HT-29 (cell line): ENCODE results near the gene SHCBP1. TPM values are rescaled to one million over a fixed set of nuclear protein-coding genes. Genes with fewer than 3 reads are reported as not detected.

Experiments used
- DNase-seq: peaks from one replicate; pipeline ENCODE4 v3.0.0-alpha.2; 2015; ENCODE audit warnings: low spot score
- total RNA-seq: library from RNA; depleted of rRNA; stranded (reverse); fragments of >200 nt; shearing (Covaris generic); gene quantifications from 2 replicates; pipeline ENCODE4 v1.2.3, GENCODE V29; 2014

The SHCBP1 gene
- total RNA-seq, 1 experiment from 2014 or later: 15.5 TPM

DNA sequence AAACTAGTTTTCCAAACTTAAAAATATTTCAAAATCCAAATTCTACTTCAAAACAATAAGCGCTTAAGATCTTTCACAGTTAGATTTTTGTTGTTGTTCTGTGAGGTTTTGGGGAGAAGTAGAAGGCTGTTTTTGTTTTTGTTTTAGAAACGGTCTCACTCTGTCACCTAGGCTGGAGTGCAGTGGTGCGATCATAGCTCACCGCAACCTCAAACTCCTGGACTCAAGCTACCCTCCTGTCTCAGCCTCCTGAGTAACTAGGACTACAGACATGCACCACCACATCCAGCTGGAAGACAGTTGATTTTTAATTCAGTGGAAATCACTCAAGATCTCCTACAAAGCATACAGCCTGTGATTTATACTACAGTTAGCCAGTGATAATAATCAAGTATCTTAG, 2.7 kb downstream of the SHCBP1 start:
- DNase-seq: no peak

DNA sequence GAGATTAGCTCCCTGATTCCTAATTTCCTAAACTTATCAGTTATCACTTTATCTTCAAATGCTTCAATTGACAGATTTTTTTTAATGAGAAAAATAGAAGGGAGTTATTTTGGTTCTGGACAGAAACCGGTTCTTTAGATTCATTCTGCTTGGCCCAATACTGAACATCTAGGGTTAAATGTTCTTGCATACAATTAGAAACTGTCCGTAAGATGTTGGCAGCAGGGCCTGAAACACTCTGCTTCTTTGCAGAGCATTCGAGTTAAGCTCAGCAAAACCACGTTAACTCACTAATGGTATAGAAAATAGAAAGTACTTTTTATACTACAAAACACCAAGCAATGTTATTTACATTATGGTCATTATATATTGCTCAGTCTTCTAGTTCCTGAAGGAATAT, 7.2 kb downstream of the SHCBP1 start:
- DNase-seq: no peak

DNA sequence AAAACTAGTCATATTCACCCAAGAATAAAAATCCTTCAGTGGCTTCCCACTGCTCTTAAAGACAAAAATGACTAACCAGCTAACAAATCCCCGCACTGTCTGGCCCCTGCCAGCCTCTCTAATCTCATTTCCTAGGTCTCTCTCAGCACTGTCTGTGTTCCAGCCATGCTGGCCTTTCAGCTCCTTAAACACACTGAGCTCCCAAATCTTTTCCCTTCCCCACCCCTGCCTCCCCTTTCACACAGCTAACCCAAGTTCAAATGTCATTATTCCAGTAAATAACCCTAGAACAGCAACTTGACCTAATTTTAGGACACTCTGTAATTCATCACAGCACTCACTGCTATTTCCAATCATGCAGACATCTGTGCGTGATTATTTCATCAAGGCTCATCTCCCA, 7.8 kb downstream of the SHCBP1 start:
- no peak for DNase-seq

DNA sequence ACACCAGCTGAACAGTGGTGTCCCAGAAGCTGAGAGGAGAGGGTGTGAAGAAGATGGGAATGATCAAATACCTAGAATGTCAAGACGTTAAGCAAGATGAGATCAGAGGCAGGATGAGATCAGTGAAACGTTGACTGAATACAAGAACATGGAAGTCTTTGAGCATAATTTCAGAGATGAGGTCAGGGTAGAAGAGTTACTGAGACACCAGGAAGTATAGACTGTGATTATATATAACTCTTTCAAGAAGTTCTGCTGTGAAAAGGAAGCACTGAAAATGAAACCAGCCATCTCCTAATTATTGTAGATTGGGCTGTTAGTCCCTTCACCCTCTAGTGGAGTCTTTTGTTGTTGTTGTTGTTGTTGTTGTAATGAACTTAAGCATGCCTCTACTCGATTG, 9.1 kb downstream of the SHCBP1 start:
- no peak for DNase-seq

DNA sequence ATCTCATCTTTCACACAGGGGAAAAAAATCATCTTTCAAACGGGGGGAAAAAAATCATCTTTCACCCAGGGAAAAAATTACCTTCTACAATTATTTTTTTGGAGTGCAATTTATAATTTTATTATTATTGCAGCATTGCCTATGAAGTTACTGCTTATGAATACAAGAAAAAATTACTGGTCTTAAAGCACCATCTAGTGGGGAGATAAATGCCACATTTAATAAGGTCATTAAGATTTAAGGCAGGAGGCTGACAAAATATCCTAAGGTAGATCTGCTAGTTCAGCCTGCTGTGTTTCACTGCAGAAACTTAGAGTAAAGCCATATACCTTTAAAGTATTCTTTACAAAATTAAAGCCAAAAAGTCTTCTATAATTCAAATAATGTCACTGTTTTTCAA, 13.7 kb downstream of the SHCBP1 start:
- peak; percentile 66 for DNase-seq

DNA sequence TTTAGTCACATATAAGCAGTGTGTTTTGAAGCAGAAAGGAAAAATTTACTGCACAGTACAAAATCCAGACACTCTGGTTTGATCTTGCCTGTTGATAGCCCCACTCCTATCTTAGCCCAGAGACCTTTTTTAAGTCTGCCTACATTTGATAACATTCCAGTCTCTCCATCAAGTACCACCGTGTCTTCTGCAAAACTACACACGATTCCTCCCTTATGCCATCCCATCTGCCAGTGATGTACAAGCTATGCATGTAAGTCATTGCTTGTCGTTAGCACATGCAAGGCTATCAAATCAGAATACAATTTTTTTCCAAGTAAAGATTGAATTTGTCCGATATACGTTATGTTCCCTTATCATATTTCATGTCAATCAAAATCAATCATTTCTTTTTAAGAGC, 14.9 kb downstream of the SHCBP1 start:
- DNase-seq: no peak

DNA sequence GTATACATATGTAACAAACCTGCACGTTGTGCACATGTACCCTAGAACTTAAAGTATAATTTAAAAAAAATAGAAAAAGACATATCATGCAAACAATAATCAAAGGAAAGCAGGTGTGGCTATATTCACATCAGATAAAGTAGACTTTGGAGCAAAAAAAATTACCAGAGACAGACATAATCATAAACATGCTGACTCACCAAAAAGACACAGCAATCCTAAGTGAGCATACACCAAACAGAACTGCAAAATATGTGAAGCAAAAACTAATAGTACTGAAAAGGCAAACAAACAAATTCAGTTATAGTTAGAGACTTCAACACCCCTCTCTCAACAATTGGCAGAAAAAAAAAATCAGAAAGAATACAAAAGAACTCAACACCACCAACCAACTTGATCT, 29.9 kb downstream of the SHCBP1 start:
- no peak for DNase-seq

DNA sequence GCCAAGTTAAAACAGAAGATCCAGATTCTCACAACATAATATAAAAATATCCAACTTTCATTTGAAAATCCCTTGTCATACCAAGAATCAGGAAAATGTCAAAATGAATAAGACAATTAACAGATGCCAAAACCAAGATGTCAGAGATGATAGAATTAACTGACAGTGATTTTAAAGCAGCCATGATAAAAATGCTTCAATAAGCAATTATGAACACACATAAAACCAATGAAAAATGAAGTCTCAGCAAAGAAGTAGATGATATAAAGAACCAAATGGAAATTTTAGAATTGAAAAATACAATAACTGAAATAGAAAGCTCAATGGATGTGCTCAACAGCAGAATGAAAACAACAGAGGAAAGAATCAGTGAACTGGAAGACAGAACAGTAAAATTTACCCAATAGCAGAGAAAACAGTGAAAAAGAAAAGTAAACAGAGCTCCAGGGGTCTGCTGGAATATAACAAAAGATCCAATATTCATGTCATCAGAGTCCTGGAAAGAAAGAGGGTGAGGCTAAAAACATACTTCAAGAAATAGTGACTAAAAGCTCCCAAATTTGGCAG, 35.1 kb downstream of the SHCBP1 start:
- no peak for DNase-seq

DNA sequence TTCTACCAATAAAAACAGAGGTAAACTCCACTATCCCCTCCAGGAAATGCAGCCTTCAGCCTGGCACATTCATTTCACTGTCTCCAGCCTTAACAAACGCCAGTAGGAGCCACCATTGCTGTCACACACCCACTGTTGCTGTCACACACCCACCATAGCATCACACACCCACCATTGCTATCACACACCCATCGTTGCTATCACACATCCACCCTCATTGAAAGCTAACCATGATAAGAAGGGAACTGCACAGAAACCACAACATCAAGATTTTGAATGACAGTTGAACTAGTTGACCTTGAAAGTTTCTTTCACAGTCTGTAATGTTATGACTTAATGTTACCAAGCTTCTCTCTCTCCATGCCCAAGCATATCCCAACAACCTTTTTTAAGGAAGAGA, 38.1 kb downstream of the SHCBP1 start:
- DNase-seq: no peak

DNA sequence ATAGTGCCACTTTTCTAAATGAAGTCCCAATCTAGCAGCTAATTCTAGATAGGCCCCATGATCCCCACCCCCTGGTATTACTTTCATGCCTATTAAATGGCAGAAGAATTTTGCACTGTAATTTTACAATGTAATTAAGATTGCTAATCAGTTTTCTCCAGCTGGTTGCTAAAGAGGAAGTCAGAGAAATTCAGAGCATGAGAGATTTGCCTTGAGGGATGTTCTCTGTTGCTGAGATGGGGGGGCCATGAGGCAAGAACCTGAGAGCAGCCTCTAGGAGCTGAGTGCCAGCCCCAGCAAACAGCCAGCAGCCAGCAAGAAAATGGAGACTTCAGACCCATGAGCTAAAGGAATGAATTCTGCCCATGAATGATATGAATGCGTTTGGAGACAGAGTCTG, 38.9 kb downstream of the SHCBP1 start:
- no peak for DNase-seq

DNA sequence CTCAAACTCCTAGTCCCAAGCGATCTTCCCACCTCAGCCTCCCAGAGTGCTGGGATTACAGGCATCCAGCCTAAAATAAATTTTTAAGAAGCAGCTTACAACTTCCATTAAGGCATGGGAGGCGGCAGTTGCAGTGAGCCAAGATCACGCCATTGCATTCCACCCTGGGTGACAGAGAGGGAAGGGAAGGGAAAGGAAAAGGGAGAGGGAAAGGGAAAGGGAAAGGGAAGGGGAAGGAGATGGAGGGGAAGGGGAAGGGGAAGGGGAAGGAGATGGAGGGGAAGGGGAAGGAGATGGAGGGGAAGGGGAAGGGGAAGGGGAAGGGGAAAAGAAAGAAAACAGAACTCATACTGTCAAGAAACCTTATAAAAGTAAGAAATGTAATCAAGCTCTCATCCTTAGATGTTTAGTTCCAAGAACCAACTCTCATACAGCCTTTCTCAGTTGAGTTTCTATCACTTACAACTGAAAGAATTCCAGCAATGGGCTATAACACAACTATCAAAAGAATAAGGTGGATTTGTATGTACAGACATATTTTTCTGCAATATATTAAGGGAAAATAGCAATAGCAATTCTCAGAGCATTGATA, 43.1 kb downstream of the SHCBP1 start:
- DNase-seq: no peak

DNA sequence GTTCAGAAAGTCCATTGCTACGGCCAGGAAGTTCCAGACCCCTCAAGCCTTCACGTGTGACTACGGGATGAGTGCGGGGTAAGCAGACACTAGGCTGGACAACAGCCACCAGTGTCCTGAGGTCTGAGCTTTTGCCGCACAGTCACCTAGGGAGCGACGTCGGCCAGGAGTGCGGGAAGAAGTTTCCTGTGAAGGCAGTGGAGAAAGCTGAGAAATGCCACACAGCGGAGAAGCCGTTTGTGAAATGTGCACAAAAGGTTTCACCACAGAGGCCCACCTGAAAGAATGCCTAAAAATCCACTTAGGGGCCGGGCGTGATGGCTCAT, 47.4 kb downstream of the SHCBP1 start:
- no peak for DNase-seq

DNA sequence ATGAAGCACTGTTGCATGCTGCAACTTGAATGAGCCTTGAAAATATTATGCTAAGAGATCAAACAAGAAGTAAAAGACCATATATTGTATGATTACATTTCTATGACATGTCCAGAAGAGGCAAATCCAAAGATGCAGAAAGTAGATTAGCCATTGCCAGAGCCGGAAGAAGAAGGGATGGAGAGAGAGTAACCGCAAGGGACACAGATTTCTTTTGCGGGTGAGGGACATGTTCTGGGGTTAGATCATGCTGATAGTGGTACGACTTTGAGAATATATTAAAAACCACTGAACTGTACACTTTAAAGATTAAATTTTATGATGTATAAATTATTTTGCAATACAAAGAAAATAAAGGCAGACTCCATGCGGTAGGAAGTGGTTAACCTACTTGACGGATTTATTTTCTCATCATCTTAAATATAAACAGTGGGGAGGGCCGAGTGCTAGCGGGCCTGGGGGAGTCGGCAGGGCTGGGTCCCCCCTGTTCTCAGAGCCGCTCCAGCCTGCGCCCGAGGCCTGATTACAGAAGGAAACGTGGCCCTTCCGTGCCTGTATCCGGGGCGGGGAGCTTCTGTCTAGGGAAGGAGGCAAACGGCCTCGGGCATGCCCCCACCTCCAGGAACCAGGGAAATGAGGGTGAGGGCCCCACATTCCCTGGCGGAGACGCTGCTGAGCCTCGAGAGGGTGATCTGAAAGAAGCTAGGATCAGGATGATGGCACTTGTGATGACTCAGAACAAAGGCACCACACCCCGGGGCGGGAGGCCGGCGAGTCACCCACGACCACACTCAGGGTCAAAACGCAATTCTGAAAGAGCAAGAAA, 48.0 kb downstream of the SHCBP1 start:
- DNase-seq: no peak

DNA sequence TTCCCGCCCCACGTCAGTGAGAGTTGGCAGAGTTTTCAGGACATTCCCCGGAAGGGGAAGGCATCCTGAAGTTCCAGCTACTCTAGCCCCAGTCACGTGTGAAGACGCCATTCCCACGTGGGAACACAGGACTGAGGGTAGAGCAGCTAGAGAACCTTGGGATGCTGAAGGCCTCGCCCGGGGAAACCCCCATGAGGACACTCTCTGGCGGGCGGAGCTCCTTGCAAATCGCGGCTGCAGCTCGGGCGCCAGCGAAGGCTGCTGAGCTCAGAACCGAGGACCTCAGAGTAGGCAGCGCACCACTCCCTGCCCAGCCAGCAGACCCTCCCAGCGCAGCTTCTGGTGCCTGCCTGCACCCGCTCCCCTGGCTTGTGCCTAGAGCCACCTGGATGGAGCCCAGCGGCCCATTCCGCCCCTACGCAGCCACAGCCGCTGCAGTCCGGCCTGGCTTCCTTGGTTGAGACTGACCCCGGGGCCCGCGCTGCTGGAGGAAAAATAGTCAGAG, 51.9 kb downstream of the SHCBP1 start:
- DNase-seq: no peak

DNA sequence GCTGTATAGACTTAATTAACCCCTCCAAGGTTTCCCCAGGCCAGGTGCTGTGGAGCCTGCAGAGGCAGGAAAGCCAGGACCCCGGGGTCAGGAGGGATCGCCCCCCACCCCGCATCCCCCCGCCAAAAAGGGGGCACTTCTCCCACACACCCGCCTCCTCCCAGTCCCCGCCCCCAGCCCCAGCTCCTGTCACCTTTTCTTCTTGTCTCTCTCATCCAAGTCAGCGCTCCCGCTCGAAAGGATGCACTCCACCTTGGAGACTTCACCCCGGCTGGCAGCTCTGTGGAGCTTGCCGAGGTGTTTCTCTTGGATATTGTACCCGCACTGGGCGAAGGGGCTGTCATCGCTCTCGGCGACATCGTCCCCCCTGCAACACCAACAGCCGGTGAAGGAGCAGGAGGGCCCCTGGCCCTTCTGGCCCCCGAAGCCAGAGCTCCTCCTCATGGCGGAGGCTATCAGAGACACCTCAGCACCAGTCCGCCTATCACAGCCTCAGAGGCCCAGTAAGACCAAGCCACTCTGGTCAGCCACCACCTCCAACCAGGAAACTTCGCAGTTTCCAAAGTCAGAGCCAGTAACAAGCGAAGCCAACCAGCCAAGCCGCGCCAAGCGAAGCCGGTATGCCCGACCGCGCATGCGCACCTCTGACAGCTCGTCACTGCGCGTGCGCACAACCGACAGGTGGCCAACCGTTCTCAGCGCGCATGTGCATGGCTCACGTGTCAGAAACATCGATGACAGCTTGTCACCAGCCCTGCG, 52.5 kb downstream of the SHCBP1 start:
- DNase-seq: no peak

DNA sequence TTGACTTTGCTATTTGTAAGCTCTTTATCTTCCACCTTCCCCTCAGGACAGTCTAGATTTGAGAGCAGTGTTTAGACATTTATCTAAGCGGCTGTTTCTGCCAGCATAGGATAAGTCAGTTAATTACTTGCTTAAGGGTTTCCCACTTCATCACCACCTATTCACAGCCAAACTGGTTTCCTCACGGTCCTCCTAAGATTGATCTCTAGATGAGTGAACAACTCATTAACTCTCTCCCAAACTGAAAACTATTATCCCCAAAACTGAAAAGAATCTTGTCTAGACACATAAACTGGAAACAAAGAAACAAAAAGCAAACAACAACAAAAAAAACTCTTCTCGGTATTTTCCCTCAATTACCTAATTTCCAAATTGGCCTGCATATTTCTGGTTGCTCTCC, 58.2 kb downstream of the SHCBP1 start:
- no peak for DNase-seq

DNA sequence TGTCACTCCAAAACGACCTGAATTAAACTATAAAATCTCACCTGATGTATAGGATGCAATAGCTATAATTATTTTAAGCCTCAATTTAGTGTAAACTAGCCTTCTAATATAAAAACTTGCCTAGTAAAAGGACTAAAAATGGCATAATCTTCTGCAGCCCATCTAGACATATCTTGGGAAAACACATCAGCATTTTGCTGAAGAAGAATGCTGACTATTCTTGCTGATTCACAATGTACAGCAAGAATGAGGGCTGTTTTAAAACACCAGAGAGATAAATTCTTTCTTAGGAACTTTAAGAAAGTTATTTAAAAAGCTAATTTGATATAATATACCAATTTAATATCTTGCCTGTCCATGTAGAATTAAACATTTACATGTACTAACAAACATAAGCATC, 63.2 kb downstream of the SHCBP1 start:
- DNase-seq: no peak

DNA sequence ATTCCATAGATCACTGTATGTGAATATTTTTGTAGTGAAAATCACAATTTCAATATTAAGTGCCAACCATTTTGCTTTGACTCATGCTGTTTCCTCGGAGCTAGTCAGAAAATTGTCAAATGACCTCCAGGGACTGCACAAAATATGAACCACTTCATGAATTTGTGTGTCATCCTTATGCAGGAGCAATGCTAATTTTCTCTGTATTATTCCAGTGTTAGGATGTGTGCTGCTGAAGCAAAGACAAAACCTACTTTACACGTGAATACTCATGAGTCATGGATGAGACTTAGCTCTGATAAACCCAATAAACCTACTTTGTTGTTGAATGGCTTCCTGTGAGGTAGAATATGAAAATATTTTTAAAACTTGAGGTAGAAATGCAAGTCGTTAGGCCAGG, 65.2 kb downstream of the SHCBP1 start:
- no peak for DNase-seq

DNA sequence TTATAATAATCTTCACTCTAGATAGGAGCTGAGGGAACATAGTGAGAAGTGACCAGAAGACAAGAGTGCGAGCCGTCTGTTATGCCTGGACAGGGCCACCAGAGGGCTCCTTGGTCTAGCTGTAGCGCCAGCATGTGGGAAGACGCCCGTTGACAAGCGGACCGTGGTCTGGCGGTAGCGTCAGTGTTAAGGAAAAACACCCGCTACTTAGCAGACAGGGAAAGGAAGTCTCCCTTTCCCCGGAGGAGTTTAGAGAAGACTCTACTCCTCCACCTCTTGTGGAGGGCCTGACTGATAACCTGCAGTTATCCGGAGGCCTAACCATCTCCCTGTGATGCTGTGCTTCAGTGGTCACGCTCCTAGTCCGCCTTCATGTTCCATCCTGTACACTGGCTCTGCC, 66.7 kb downstream of the SHCBP1 start:
- DNase-seq: peak; percentile 47

DNA sequence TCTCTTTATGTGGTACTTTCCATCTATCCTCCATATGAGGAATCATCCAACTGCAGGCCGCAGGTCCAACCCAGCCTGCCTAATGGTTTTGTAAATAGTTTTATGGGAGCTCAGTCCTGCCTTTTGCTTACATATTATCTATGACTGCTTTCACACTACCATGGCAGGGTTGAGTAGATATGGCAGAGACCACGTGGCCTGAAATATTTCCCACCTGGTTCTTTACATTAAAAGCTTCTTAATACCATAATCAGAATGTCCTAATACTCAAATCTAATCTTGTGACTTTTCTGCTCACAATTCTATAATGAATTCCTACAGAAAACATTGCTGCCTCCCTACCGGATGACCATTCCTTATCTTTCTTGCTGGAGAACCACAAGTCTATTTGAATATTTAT, 71.7 kb downstream of the SHCBP1 start:
- no peak for DNase-seq
